T-helper 17 cell (primary cell): ENCODE data around the gene UGT1A6. TPM values are rescaled to one million over a fixed set of nuclear protein-coding genes. Genes with fewer than 3 reads are reported as not detected.
"Not testable (repeated sequence)": the region's sequence is repeated elsewhere in the genome, so short reads cannot be mapped to it uniquely, and the experiment has no call there.

Experiments used
- ATAC-seq: fragments of 150-1000 bp; cut with Tn5 transposase; 2 replicates; pipeline ENCODE4 v1.10.0; 2021; ENCODE audit warnings: mild to moderate bottlenecking, moderate library complexity
- DNase-seq, 3 donors: peaks; one replicate each; pipeline versions ENCODE4 v3.0.0 to v3.0.0-alpha.2; 2020 to 2021
- H3K9me3 ChIP-seq: one replicate; pipeline ENCODE4 v1.7.0; 2013; ENCODE audit warnings: low read length, mild to moderate bottlenecking; ENCODE audit not compliant: control insufficient read depth, poor library complexity, severe bottlenecking
- H3K27ac Mint-ChIP-seq: one replicate; pipeline ENCODE4 v1.8.0; 2022; ENCODE audit warnings: mild to moderate bottlenecking, moderate library complexity, mixed read lengths
- H3K27me3 Mint-ChIP-seq: one replicate; pipeline ENCODE4 v1.8.0; 2022; ENCODE audit warnings: mixed read lengths
- H3K36me3 Mint-ChIP-seq: one replicate; pipeline ENCODE4 v1.8.0; 2022; ENCODE audit warnings: low read depth, mixed read lengths
- H3K4me1 Mint-ChIP-seq: one replicate; pipeline ENCODE4 v1.8.0; 2022; ENCODE audit warnings: mild to moderate bottlenecking, mixed read lengths
- H3K4me3 Mint-ChIP-seq: one replicate; pipeline ENCODE4 v1.8.0; 2022; ENCODE audit warnings: mild to moderate bottlenecking, moderate library complexity, mixed read lengths
- total RNA-seq, 4 donors: library from RNA in 2 of 4; stranded (reverse) in 2 of 4; gene quantifications; one replicate each; pipeline ENCODE4 v1.2.3 and lab custom pipeline; 2022 to 2026

Gene UGT1A6
- total RNA-seq (not detected), total RNA-seq (lab: John Stamatoyannopoulos, UW) (0 to 0.23 reads per million in 2 donors)

GRCh38 chr2:233692648-233693047 lies at the start of gene UGT1A6:
TSS of gene UGT1A6 (plus strand) at chr2:233692890. CDS start at chr2:233693005, 115 bp downstream.
- Mint-ChIP-seq H3K4me3 (no peak within 1 kb of the TSS), H3K27ac (no peak within 1 kb of the TSS), H3K4me1 (no peaks in the 10 kb centered on the region), H3K36me3 (peaks cover 5% of the 10 kb centered on the region), H3K27me3 (peaks cover 59% of the 10 kb centered on the region)
- no peaks in the 10 kb centered on the region for H3K9me3 ChIP-seq
- ATAC-seq (no peak), DNase-seq (no peak)

GRCh38 chr2:233643128-233643527 lies 49.6 kb upstream of the UGT1A6 start:
- peaks cover 7% of the 10 kb centered on the region for H3K4me1 Mint-ChIP-seq
- ATAC-seq (no peak), DNase-seq (no peak)
- H3K36me3 Mint-ChIP-seq = peaks cover 9% of the 10 kb centered on the region
- peaks cover 9% of the 10 kb centered on the region for H3K27me3 Mint-ChIP-seq
- peaks cover 2% of the 10 kb centered on the region for H3K9me3 ChIP-seq
- no peak overlapping the region for H3K27ac Mint-ChIP-seq
- H3K4me3 Mint-ChIP-seq = no peak overlapping the region

GRCh38 chr2:233646033-233646432 lies 46.7 kb upstream of the UGT1A6 start:
- DNase-seq, ATAC-seq, H3K4me1 Mint-ChIP-seq: not testable (repeated sequence)

GRCh38 chr2:233650981-233651380 lies 41.7 kb upstream of the UGT1A6 start:
- ATAC-seq (no peak), DNase-seq (no peak)
- Mint-ChIP-seq H3K27me3 (peaks cover 46% of the 10 kb centered on the region), H3K4me3 (no peak overlapping the region), H3K36me3 (peaks cover 4% of the 10 kb centered on the region), H3K27ac (no peak overlapping the region), H3K4me1 (no peaks in the 10 kb centered on the region)
- no peaks in the 10 kb centered on the region for H3K9me3 ChIP-seq

More at GRCh38 chr2:233646033-233646432, 46.7 kb upstream of the UGT1A6 start:
- peaks cover 19% of the 10 kb centered on the region for H3K27me3 Mint-ChIP-seq
- not testable (repeated sequence) for H3K9me3 ChIP-seq, H3K36me3 Mint-ChIP-seq, H3K27ac Mint-ChIP-seq, H3K4me3 Mint-ChIP-seq

- ATAC-seq (no peak), DNase-seq (no peak)
- Mint-ChIP-seq H3K4me1 (no peaks in the 10 kb centered on the region), H3K27ac (no peak overlapping the region), H3K27me3 (peaks cover 49% of the 10 kb centered on the region), H3K4me3 (no peak overlapping the region), H3K36me3 (peaks cover 3% of the 10 kb centered on the region)
- H3K9me3 ChIP-seq = no peaks in the 10 kb centered on the region
Observed at GRCh38 chr2:233651430-233651829, 41.3 kb upstream of the UGT1A6 start.

DNA sequence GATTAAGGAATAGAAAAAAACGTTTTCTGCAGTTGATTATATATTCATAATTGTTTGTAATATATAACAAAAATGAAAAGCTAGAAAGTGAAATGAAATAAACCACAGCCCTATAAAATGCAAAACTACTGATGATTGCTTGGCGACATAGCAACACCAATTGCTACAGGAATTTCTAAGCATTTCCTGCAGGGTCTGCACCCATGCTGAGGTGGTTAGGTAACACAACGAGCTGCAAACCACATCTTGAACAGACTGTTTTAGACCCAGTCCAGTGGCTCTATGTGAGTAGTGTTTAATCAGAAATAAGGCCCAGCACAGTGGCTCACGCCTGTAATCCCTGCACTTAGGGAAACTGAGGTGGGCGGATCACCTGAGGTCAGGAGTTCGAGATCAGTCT lies 38.2 kb upstream of the UGT1A6 start:
- Mint-ChIP-seq H3K27me3 (peaks cover 60% of the 10 kb centered on the region), H3K4me3 (no peak overlapping the region), H3K27ac (no peak overlapping the region), H3K36me3 (no peaks in the 10 kb centered on the region), H3K4me1 (no peaks in the 10 kb centered on the region)
- no peaks in the 10 kb centered on the region for H3K9me3 ChIP-seq
- ATAC-seq (no peak), DNase-seq (no peak)

DNA sequence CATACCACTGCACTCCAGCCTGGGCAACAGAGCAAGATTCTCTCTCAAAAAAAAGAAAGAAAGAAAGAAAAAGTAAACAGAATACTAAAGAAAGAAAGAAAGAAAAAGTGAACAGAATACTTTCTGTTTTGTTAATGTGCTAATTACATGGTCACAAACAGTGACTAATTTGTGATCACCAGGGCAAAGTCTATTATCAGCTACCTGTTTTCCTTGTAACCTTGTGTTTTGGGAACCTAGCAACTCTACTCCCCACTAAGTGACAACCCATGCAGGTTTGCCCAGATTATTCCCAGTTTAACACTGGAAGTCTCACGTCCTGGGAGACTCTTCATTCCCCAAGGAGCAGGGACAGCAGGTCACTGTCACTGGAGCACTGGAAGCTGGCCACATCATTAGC lies 37.6 kb upstream of the UGT1A6 start:
- no peaks in the 10 kb centered on the region for H3K9me3 ChIP-seq
- H3K4me3 Mint-ChIP-seq = no peak overlapping the region
- no peaks in the 10 kb centered on the region for H3K36me3 Mint-ChIP-seq
- H3K4me1 Mint-ChIP-seq = no peaks in the 10 kb centered on the region
- ATAC-seq (no peak), DNase-seq (no peak)
- no peak overlapping the region for H3K27ac Mint-ChIP-seq
- peaks cover 62% of the 10 kb centered on the region for H3K27me3 Mint-ChIP-seq

DNA sequence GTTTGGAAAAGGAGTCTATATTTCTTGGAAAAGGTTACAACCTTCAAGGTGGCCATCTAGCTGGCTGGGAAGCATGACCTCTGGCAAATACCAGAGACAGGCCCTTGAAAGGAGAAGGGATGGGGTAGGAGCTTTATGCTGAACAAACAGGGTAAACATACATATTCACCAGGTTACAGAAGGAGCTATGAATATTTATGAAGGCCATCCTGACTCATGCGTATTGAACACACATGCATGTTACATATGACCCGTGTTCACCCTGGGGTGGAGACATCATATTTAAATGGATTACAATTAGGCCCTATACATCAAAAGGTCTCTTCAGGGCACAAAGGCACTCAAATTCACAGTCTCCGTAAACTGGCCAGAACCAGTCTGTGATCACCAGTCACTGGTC lies 36.7 kb upstream of the UGT1A6 start:
- not testable (repeated sequence) for H3K27ac Mint-ChIP-seq, ATAC-seq, H3K4me3 Mint-ChIP-seq, H3K9me3 ChIP-seq, H3K36me3 Mint-ChIP-seq, H3K4me1 Mint-ChIP-seq, DNase-seq
- peaks cover 60% of the 10 kb centered on the region for H3K27me3 Mint-ChIP-seq

DNA sequence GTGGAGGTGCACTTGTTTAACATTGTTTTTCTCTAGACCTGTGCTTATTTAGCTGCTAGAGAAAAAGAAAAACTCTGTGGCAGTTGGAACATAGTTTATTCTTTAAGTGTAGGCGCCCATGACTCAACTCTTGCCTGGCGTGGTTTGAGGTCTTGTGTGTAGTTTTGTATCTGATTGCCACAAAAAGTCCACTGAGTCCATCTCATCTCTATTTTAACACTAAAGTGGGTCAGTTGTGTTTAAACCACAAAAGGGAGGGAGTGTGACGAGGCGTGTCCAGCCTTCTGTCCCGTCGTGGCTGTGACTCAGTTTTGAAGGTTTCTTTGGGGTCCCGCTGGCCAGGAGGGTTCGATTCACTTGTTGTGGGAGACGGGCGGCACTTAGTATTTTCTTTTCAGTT lies 36.2 kb upstream of the UGT1A6 start:
- ATAC-seq = no peak
- Mint-ChIP-seq H3K36me3 (no peaks in the 10 kb centered on the region), H3K4me3 (no peak overlapping the region), H3K4me1 (no peaks in the 10 kb centered on the region), H3K27me3 (peaks cover 59% of the 10 kb centered on the region), H3K27ac (no peak overlapping the region)
- DNase-seq = no peak
- no peaks in the 10 kb centered on the region for H3K9me3 ChIP-seq

DNA sequence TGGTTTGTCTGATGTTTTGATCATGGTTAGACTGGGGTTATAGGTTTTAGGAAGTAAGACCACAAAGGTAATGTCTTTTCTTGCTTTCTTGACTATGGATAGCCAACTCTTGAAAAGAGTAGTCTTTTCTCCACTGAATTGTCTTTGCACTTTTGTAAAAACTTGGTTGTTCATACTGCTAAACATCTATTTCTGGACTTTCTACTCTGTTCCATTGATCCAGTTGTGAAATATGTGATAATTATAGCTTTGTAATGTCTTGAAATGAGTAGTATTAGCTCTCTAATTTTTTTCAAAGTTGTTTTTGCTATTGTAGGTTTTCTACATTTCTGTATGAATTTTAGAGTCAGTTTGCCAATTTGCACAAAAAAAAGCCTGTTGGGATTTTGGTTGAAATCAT lies 34.1 kb upstream of the UGT1A6 start:
- no peak overlapping the region for H3K27ac Mint-ChIP-seq
- no peaks in the 10 kb centered on the region for H3K4me1 Mint-ChIP-seq
- H3K36me3 Mint-ChIP-seq = no peaks in the 10 kb centered on the region
- no peak overlapping the region for H3K4me3 Mint-ChIP-seq
- ATAC-seq = no peak
- peaks cover 42% of the 10 kb centered on the region for H3K27me3 Mint-ChIP-seq
- H3K9me3 ChIP-seq = no peaks in the 10 kb centered on the region
- no peak for DNase-seq

DNA sequence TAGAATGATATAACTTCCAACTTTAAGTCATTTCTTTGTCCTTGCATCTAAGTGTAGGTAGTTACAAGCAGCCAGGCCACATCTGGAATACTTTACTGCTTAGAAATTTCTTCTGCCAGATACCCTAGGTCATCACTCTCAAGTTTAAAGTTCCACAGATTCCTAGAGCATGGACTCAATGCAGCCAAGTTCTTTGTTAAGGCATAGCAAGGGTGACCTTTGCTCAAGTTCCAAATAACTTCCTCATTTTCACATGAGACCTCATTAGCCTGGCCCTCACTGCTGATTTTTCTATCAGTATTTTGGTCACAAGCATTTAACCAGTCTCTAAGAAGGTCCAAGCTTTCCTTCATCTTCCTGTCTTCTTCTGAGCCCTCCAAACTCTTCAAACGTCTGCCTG lies 28.8 kb upstream of the UGT1A6 start:
- Mint-ChIP-seq H3K4me3 (no peak overlapping the region), H3K4me1 (no peaks in the 10 kb centered on the region), H3K27ac (no peak overlapping the region), H3K36me3 (no peaks in the 10 kb centered on the region), H3K27me3 (peaks cover 20% of the 10 kb centered on the region)
- DNase-seq (no peak), ATAC-seq (no peak)
- H3K9me3 ChIP-seq = no peaks in the 10 kb centered on the region

DNA sequence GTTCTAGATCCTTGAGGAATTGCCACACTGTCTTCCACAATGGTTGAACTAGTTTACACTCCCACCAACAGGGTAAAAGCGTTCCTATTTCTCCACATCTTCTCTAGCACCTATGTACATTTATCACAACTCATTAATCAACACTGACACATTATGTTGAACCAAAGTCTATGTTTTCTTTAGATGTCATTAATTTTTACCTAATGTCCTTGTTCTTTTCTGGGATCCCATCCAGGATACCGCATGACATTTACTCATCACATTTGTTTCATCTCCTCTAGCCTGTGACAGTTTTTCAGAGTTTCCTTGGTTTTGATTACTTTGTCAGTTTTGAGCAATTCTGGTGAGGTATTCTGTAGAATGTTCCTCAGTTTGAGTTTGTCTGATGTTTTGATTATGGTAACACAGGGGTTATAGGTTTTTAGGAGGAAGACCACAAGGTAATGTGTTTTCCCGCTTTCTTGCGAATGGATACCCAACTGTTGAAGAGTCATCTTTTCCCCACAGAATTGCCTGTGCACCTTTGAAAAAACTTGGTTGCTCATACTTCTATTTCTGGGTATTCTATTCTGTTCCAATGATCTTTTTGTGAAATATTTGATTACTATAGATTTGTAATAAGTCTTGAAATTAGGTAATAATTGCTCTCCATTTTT lies 24.0 kb upstream of the UGT1A6 start:
- Mint-ChIP-seq H3K4me3 (no peak overlapping the region), H3K36me3 (no peaks in the 10 kb centered on the region), H3K4me1 (no peaks in the 10 kb centered on the region), H3K27me3 (peaks cover 35% of the 10 kb centered on the region), H3K27ac (no peak overlapping the region)
- DNase-seq (no peak), ATAC-seq (no peak)
- H3K9me3 ChIP-seq = no peaks in the 10 kb centered on the region

- H3K27me3 Mint-ChIP-seq = peaks cover 45% of the 10 kb centered on the region
Observed at GRCh38 chr2:233671290-233672161, 21.2 kb upstream of the UGT1A6 start, which contains the start of gene UGT1A9. TSS of gene UGT1A9 (plus strand) at chr2:233671898. CDS start at chr2:233671935, 37 bp downstream.

More at GRCh38 chr2:233671290-233672161, 21.2 kb upstream of the UGT1A6 start, which contains the start of gene UGT1A9:
- no peak for DNase-seq
- no peaks in the 10 kb centered on the region for H3K36me3 Mint-ChIP-seq
- no peaks in the 10 kb centered on the region for H3K4me1 Mint-ChIP-seq
- H3K27ac Mint-ChIP-seq = no peak within 1 kb of the TSS
- H3K4me3 Mint-ChIP-seq = no peak within 1 kb of the TSS
- no peak for ATAC-seq
- no peaks in the 10 kb centered on the region for H3K9me3 ChIP-seq
